Endothelial cell of umbilical vein (primary cell): ENCODE measurements around the gene PGLYRP1. TPM values are rescaled to one million over a fixed set of nuclear protein-coding genes. Genes with fewer than 3 reads are reported as not detected.

Experiments
- BruUV-seq: library from RNA; stranded (reverse); fragments of 400-500 nt; replicated peaks from 2 replicates; lab custom pipeline; 2021; lab: Mats Ljungman, UMichigan
- CTCF ChIA-PET: fragments of 300-600, 350-600 bp; sonication (Branson Sonifier 250); formaldehyde crosslinking; loops from one replicate; lab custom pipeline; 2021; ENCODE audit warnings: antibody characterized with exemption, inconsistent platforms; lab: Charles Lee
- POLR2A ChIA-PET: fragments of 300-600, 350-600 bp; sonication (Branson Sonifier 250); formaldehyde crosslinking; loops from one replicate; lab custom pipeline; 2021; ENCODE audit warnings: antibody characterized with exemption, inconsistent platforms; lab: Charles Lee
- DNase-seq: peaks from one replicate; pipeline ENCODE4 v3.0.0-alpha.2; 2011; ENCODE audit warnings: low read depth, low spot score
- FAIRE-seq: peaks from 2 replicates; lab custom pipeline; 2011; peaks lifted over from hg19 to GRCh38; lab: Jason Lieb, UNC
- H2AFZ ChIP-seq: 2 replicates; pipeline ENCODE4 v1.6.0; 2012; ENCODE audit warnings: low read depth, low read length, control low read depth, inconsistent platforms
- H3K27ac ChIP-seq: 2 replicates; pipeline ENCODE4 v1.5.1; 2011; ENCODE audit warnings: low read depth, mild to moderate bottlenecking, control low read depth, low read length, moderate library complexity; ENCODE audit not compliant: insufficient read depth
- H3K27me3 ChIP-seq, 2 experiments: 2 replicates each; pipeline versions ENCODE4 v1.6.0 to v1.6.1; 2011; ENCODE audit warnings: low read length in 2 of 2, mixed read lengths in 1 of 2; ENCODE audit not compliant: control insufficient read depth in 2 of 2, insufficient read depth in 2 of 2
- H3K36me3 ChIP-seq, 2 experiments: 2 replicates in 1 of 2; 3 replicates in 1 of 2; pipeline ENCODE4 v1.5.1; 2011; ENCODE audit warnings: low read length in 2 of 2, mild to moderate bottlenecking in 1 of 2, moderate library complexity in 1 of 2; ENCODE audit not compliant: control insufficient read depth in 2 of 2, insufficient read depth in 2 of 2; ENCODE audit errors: extremely low read depth in 1 of 2
- H3K4me1 ChIP-seq: 3 replicates; pipeline ENCODE4 v1.5.1; 2011; ENCODE audit warnings: mild to moderate bottlenecking, low read length; ENCODE audit not compliant: control insufficient read depth, insufficient read depth; ENCODE audit errors: extremely low read depth
- H3K4me2 ChIP-seq: 2 replicates; pipeline ENCODE4 v1.6.1; 2011; ENCODE audit warnings: low read length, control low read depth, mixed read lengths; ENCODE audit not compliant: insufficient read depth
- H3K4me3 ChIP-seq, 3 experiments: fragments of 200-600 bp in 1 of 3; sonication (generic), shearing (Covaris generic) in 1 of 3; replicated peaks in 1 of 3; 2 replicates each; pipeline ENCODE4 v1.5.1; 2011 to 2016; ENCODE audit warnings: control low read depth in 3 of 3, low read length in 3 of 3, mild to moderate bottlenecking in 2 of 3, inconsistent platforms in 1 of 3, low read depth in 1 of 3, moderate library complexity in 1 of 3; ENCODE audit not compliant: insufficient read depth in 1 of 3
- H3K79me2 ChIP-seq: 2 replicates; pipeline ENCODE4 v1.6.0; 2012; ENCODE audit warnings: low read length, inconsistent platforms; ENCODE audit not compliant: control insufficient read depth, insufficient read depth
- H3K9ac ChIP-seq: replicated peaks from 2 replicates; pipeline ENCODE3; 2011; ENCODE audit warnings: low read length, control low read depth; ENCODE audit not compliant: insufficient read depth; ENCODE audit errors: extremely low read depth
- H3K9me1 ChIP-seq: replicated peaks from 3 replicates; pipeline ENCODE4 v1.6.0; 2011; ENCODE audit warnings: mild to moderate bottlenecking, low read length; ENCODE audit not compliant: control insufficient read depth, insufficient read depth; ENCODE audit errors: extremely low read depth
- H3K9me3 ChIP-seq: replicated peaks from 2 replicates; pipeline ENCODE4 v1.5.1; 2012; ENCODE audit warnings: low read length, inconsistent platforms; ENCODE audit not compliant: control insufficient read depth, insufficient read depth
- H4K20me1 ChIP-seq: replicated peaks from 2 replicates; pipeline ENCODE3; 2011; ENCODE audit warnings: mild to moderate bottlenecking, low read length; ENCODE audit not compliant: control insufficient read depth, insufficient read depth; ENCODE audit errors: extremely low read depth
- CTCF ChIP-seq, 2 donors: IDR thresholded peaks; 1 replicate in 1 of 2; 2 replicates in 1 of 2; pipeline ENCODE4 v1.5.1; 2011; ENCODE audit warnings: low read length in 2 of 2, mild to moderate bottlenecking in 2 of 2, moderate library complexity in 2 of 2, control low read depth in 1 of 2, inconsistent platforms in 1 of 2, low read depth in 1 of 2; ENCODE audit not compliant: insufficient read depth in 1 of 2; ENCODE audit errors: extremely low read depth in 1 of 2
- EZH2 ChIP-seq: IDR thresholded peaks from 2 replicates; pipeline ENCODE4 v1.6.1; 2012; ENCODE audit warnings: borderline replicate concordance, low read depth, mild to moderate bottlenecking, moderate library complexity, low read length, inconsistent platforms; ENCODE audit not compliant: severe bottlenecking
- FOS ChIP-seq: IDR thresholded peaks from 2 replicates; pipeline ENCODE4 v1.6.1; 2011; ENCODE audit warnings: mild to moderate bottlenecking, low read length, moderate library complexity, borderline replicate concordance; ENCODE audit not compliant: insufficient read depth
- GATA2 ChIP-seq: IDR thresholded peaks from 2 replicates; pipeline ENCODE4 v1.7.0; 2011; ENCODE audit warnings: low read depth, mild to moderate bottlenecking, moderate library complexity, mixed read lengths, low read length; ENCODE audit not compliant: insufficient read length, insufficient read depth
- JUN ChIP-seq: IDR thresholded peaks from 2 replicates; pipeline ENCODE4 v1.6.1; 2011; ENCODE audit warnings: borderline replicate concordance, low read depth; ENCODE audit not compliant: insufficient read length, insufficient read depth
- MYC ChIP-seq: IDR thresholded peaks from one replicate; pipeline ENCODE4 v1.6.1; 2011; ENCODE audit warnings: mild to moderate bottlenecking, low read depth, low read length
- POLR2A ChIP-seq: IDR thresholded peaks from 2 replicates; pipeline ENCODE4 v1.6.1; 2012; ENCODE audit warnings: low read depth, mild to moderate bottlenecking, control low read depth, low read length
- POLR2AphosphoS5 ChIP-seq: IDR thresholded peaks from 2 replicates; pipeline ENCODE4 v1.6.1; 2012; ENCODE audit warnings: low read depth, mild to moderate bottlenecking, control low read depth, low read length, moderate library complexity; ENCODE audit not compliant: insufficient read depth
- dilution Hi-C: fragments of 300-500 bp; cut with MboI; formaldehyde crosslinking; loops from one replicate; pipeline ENCODE4 v1.15.0; 2019; ENCODE audit warnings: low sequenced_read_pairs; ENCODE audit not compliant: extremely low pct_ligation_motif_present
- intact Hi-C: fragments of 100-400 bp; cut with micrococcal nuclease; formaldehyde crosslinking; loops from one replicate; pipeline ENCODE4 v1.10.0; 2022
- polyA plus RNA-seq, 4 experiments: library from polyadenylated mRNA; depleted of rRNA in 3 of 4; stranded (reverse) in 3 of 4; unstranded in 1 of 4; fragments of >200 nt; gene quantifications; 2 replicates each; pipeline versions ENCODE4 v1.2.1 to v1.2.3, GENCODE V29; 2011 to 2012; ENCODE audit warnings: missing spikeins in 1 of 4
- total RNA-seq: library from RNA; stranded (reverse); gene quantifications from 2 replicates; pipeline ENCODE4 v1.2.3, GENCODE V29; 2021
- TF ChIP-seq, protein P1 (sequence below): IDR thresholded peaks from 2 replicates; pipeline ENCODE4 v1.6.1; 2011; ENCODE audit not compliant: insufficient read depth, insufficient read length

The PGLYRP1 gene
- total and polyA plus RNA-seq, 2 donors (not counting 3 experiments of a cell fraction or from before 2014, with no cell fraction given) = not detected

DNA sequence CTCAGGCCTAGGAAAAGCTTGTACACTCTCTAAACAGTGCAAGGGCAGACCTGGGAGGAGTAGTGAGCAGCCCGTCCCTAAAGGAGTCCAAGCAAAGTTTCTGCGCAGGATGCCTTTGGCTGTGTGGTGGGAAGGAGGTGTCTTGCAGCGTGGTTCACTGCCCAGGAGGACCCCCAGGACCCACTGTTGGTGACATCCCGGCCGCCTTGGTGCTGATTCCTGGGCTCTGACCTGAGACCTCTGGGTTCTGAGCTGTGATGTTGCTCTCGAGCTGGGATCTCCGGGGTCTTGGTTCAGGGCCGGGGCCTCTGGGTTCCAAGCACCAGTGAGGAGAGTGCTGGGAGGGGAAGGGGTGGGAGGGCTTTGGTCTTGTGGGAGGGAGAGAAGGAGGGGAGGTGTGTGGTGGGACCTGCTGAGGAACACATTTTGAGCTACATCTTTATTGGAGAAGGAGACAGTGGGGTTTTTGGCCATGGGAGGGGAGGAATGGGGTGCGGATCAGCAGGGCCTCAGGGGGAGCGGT is 4.1 kb downstream of the PGLYRP1 start:
- BruUV-seq = no TSS peak

DNA sequence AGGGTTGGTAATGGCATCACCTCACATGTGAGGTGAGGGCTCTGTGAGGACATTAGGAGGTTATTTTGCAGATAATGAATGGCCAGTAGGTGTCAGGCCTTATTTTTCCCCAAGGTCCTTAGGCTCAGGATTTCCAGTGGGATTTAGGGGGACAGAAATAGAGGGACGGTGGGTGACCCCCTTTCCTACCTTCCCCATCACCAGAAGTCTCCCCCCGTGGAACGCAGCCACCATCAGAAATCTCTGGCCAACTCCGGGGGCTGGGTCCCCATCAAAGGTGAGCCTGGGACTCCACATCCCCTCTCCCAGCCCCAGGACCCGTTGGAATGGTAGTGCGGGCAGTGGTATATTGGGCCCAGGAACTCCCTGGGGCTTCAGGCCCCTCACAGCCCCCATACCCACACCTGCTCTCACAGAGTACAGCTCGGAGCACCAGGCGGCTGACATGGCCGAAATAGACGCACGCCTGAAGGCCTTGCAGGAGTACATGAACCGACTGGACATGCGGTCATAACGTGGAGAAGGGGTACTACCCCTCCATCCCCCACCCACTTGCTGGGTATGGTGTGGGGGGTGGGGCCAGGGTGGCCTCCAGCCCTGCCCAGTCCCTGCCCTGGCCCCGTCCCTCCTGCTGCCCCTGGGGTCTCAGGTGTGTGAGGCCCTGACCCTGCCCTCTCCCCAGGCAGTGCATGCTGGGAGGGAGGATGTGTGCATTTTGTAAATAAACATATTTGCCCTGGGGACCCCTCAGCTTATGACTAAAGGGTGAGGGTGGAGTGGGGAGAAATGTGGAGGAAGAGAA is 4.8 kb downstream of the PGLYRP1 start:
- Histone ChIP-seq H3K4me1 (peaks cover 16% of the 10 kb centered on the region), H3K9me3 (no peaks in the 10 kb centered on the region), H3K36me3 (peaks cover 0 to 5% of the 10 kb centered on the region in 2 experiments), H3K27me3 (peaks cover 4 to 13% of the 10 kb centered on the region in 2 experiments), H3K27ac (no peak overlapping the region), H3K4me3 (no peak overlapping the region), H2AFZ (no peak overlapping the region), H3K9ac (no peak overlapping the region), H3K9me1 (no peaks in the 10 kb centered on the region), H4K20me1 (no peaks in the 10 kb centered on the region), H3K4me2 (no peak overlapping the region), H3K79me2 (no peaks in the 10 kb centered on the region)
- BruUV-seq = no TSS peak
- no peak for TF ChIP-seq FOS
- TF ChIP-seq, protein P1, sequence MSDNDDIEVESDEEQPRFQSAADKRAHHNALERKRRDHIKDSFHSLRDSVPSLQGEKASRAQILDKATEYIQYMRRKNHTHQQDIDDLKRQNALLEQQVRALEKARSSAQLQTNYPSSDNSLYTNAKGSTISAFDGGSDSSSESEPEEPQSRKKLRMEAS = no peak
- TF ChIP-seq JUN = no peak
- TF ChIP-seq EZH2 = no peak
- TF ChIP-seq MYC = no peak
- no peak for TF ChIP-seq POLR2AphosphoS5
- TF ChIP-seq POLR2A = no peak
- TF ChIP-seq CTCF (IDR thresholded peaks at IDR 0.05; ENCODE audit: extremely low read depth in 1 of 2, insufficient read depth in 1 of 2, low read depth in 1 of 2, low read length in 2 of 2) = no peak
- TF ChIP-seq GATA2 = no peak
- intact Hi-C loops = loop anchor here (2.0 to 5.0 kb wide), 2 partner anchors 91 to 103 kb away; partner anchors contain the start of gene NANOS2
- CTCF ChIA-PET = interaction anchor here (1.1 to 12.1 kb wide), 9 partner anchors 9 to 247 kb away, joined by 3 to 460 read pairs (median 11); partner anchors contain the start of gene CCDC61
- no peak for FAIRE-seq
- POLR2A ChIA-PET = no interaction called here
- dilution Hi-C loops = no loop called here
- DNase-seq = no peak

More for the DNA sequence above, 4.1 kb downstream of the PGLYRP1 start:
- FAIRE-seq = no peak
- H3K9me1 ChIP-seq = no peaks in the 10 kb centered on the region
- peaks cover 6 to 13% of the 10 kb centered on the region in 2 experiments for H3K27me3 ChIP-seq
- H3K4me2 ChIP-seq = no peak overlapping the region
- intact Hi-C loops = loop anchor here (5.0 kb wide), 1 partner anchor 91 kb away; no protein-coding TSS in a partner anchor
- no peaks in the 10 kb centered on the region for H4K20me1 ChIP-seq
- CTCF ChIA-PET = interaction anchor here (1.3 to 12.1 kb wide), 4 partner anchors 9 to 246 kb away, joined by 3 to 460 read pairs (median 16); no protein-coding TSS in a partner anchor
- POLR2A ChIA-PET = no interaction called here
- peaks cover 0 to 5% of the 10 kb centered on the region in 2 experiments for H3K36me3 ChIP-seq
- H3K79me2 ChIP-seq = no peaks in the 10 kb centered on the region
- no peak overlapping the region for H3K4me3 ChIP-seq
- H3K27ac ChIP-seq = no peak overlapping the region
- H3K9me3 ChIP-seq = no peaks in the 10 kb centered on the region
- H3K9ac ChIP-seq = no peak overlapping the region
- peaks cover 16% of the 10 kb centered on the region for H3K4me1 ChIP-seq
- no peak for DNase-seq
- dilution Hi-C loops = no loop called here
- TF ChIP-seq GATA2 (no peak), POLR2A (no peak)
- TF ChIP-seq, protein P1 = no peak
- no peak overlapping the region for H2AFZ ChIP-seq
